HL-60 (cell line): ENCODE results near the gene SLC27A5.

Source experiments
- CTCF ChIP-seq: IDR thresholded peaks from one replicate; pipeline ENCODE4 v1.5.1; 2011; ENCODE audit warnings: low read length, control low read depth, inconsistent platforms; ENCODE audit not compliant: insufficient read depth
- POLR2AphosphoS5 ChIP-seq: IDR thresholded peaks from 2 replicates; pipeline ENCODE4 v1.6.1; 2012; ENCODE audit warnings: low read depth
- REST ChIP-seq: IDR thresholded peaks from 2 replicates; pipeline ENCODE4 v1.6.1; 2012; ENCODE audit warnings: low read depth; ENCODE audit not compliant: insufficient replicate concordance
- SPI1 ChIP-seq: IDR thresholded peaks from 2 replicates; pipeline ENCODE4 v1.6.1; 2012; ENCODE audit warnings: low read depth, mild to moderate bottlenecking, borderline replicate concordance

- TF ChIP-seq CTCF (no peak), POLR2AphosphoS5 (no peak), REST (no peak), SPI1 (no peak)
These were observed 19.5 kb downstream of the SLC27A5 start for GRCh38 chr19:58492265-58492664.
